PC-3 (cell line): Measurements from ENCODE around the gene ATP5PB. TPM values are rescaled to one million over a fixed set of nuclear protein-coding genes. Genes with fewer than 3 reads are reported as not detected.

Experiments
- ATAC-seq: fragments of 200-7000 bp; cut with Tn5 transposase; 2 replicates; pipeline ENCODE4 v1.9.1; 2020; ENCODE audit warnings: mild to moderate bottlenecking, moderate library complexity
- BruUV-seq: library from RNA; stranded (reverse); fragments of 400-500 nt; replicated peaks from 2 replicates; lab custom pipeline; 2021; lab: Mats Ljungman, UMichigan
- CTCF ChIA-PET: fragments of 300-600 bp; sonication (Branson Sonifier 250); formaldehyde crosslinking; loops from one replicate; lab custom pipeline; 2022; ENCODE audit warnings: antibody characterized with exemption; lab: Charles Lee
- POLR2A ChIA-PET: fragments of 300-600 bp; sonication (Branson Sonifier 250); formaldehyde crosslinking; loops from one replicate; lab custom pipeline; 2022; ENCODE audit warnings: antibody characterized with exemption; ENCODE audit not compliant: unreplicated experiment; lab: Charles Lee
- DNase-seq: peaks from one replicate; pipeline ENCODE4 v3.0.0-alpha.2; 2015
- H2AFZ ChIP-seq: fragments of 300-600 bp; sonication (generic); 2 replicates; pipeline ENCODE4 v1.6.0; 2016; ENCODE audit warnings: antibody characterized with exemption, low read length
- H3F3A ChIP-seq: fragments of 300-600 bp; sonication (generic); one replicate; pipeline ENCODE4 v1.6.0; 2017; ENCODE audit warnings: antibody characterized with exemption, low read length, control low read depth, mild to moderate bottlenecking; ENCODE audit not compliant: unreplicated experiment
- H3K27ac ChIP-seq: fragments of 300-600 bp; sonication (generic); 2 replicates; pipeline ENCODE4 v1.5.1; 2016; ENCODE audit warnings: mild to moderate bottlenecking, low read length
- H3K27me3 ChIP-seq: fragments of 300-600 bp; sonication (generic); 2 replicates; pipeline ENCODE4 v1.6.1; 2016; ENCODE audit warnings: low read length, mixed read lengths
- H3K36me3 ChIP-seq: fragments of 300-600 bp; sonication (generic); 2 replicates; pipeline ENCODE4 v1.6.1; 2016; ENCODE audit warnings: low read depth, mixed run types, low read length, mixed read lengths
- H3K4me1 ChIP-seq: fragments of 300-600 bp; sonication (generic); 2 replicates; pipeline ENCODE4 v1.5.1; 2016; ENCODE audit warnings: low read length; ENCODE audit not compliant: insufficient read depth
- H3K4me2 ChIP-seq: fragments of 300-600 bp; sonication (generic); 2 replicates; pipeline ENCODE4 v1.6.0; 2016; ENCODE audit warnings: low read length
- H3K4me3 ChIP-seq: fragments of 300-600 bp; sonication (generic); 2 replicates; pipeline ENCODE4 v1.5.1; 2016; ENCODE audit warnings: mild to moderate bottlenecking, low read length, mixed read lengths
- H3K79me2 ChIP-seq: fragments of 300-600 bp; sonication (generic); 2 replicates; pipeline ENCODE4 v1.6.1; 2017; ENCODE audit warnings: low read length, mixed read lengths
- H3K9ac ChIP-seq: fragments of 300-600 bp; sonication (generic); 2 replicates; pipeline ENCODE4 v1.6.0; 2016; ENCODE audit warnings: mild to moderate bottlenecking, low read length
- H3K9me2 ChIP-seq: fragments of 300-600 bp; sonication (generic); replicated peaks from 2 replicates; pipeline ENCODE4 v1.6.1; 2016; ENCODE audit warnings: mixed run types, low read length, mixed read lengths
- H3K9me3 ChIP-seq: fragments of 300-600 bp; sonication (generic); 2 replicates; pipeline ENCODE4 v1.6.1; 2016; ENCODE audit warnings: low read length, mixed read lengths
- H4K20me1 ChIP-seq: fragments of 300-600 bp; sonication (generic); 2 replicates; pipeline ENCODE4 v1.6.1; 2016; ENCODE audit warnings: low read length, mixed read lengths
- EZH2 ChIP-seq: fragments of 300-600 bp; sonication (generic); IDR thresholded peaks from one replicate; pipeline ENCODE4 v1.6.1; 2017; ENCODE audit warnings: antibody characterized with exemption, mild to moderate bottlenecking, low read length; ENCODE audit not compliant: unreplicated experiment
- EZH2phosphoT487 ChIP-seq: fragments of 300-600 bp; sonication (generic); IDR thresholded peaks from 2 replicates; pipeline ENCODE4 v1.6.1; 2018; ENCODE audit warnings: mild to moderate bottlenecking, antibody characterized with exemption, low read length, borderline replicate concordance
- intact Hi-C: fragments of 100-400 bp; cut with micrococcal nuclease; formaldehyde crosslinking; loops from 2 replicates; pipeline ENCODE4 v1.9.0; 2023
- total RNA-seq: library from RNA; depleted of rRNA; stranded (reverse); fragments of >200 nt; gene quantifications from 2 replicates; pipeline ENCODE4 v1.2.3, GENCODE V29; 2014
- TF ChIP-seq, protein P1 (sequence below): fragments of 300-600 bp; sonication (generic); conservative IDR thresholded peaks from 2 replicates; pipeline ENCODE4 v1.5.1; 2017; ENCODE audit warnings: antibody characterized with exemption, low read depth, mild to moderate bottlenecking, low read length

Gene ATP5PB
- total RNA-seq, 1 experiment from 2014 or later: 612 TPM

GRCh38 chr1:111491070-111491469, 41.8 kb downstream of the ATP5PB start:
- BruUV-seq: no TSS peak
- H3K9me3 ChIP-seq: no peaks in the 10 kb centered on the region
- peaks cover 14% of the 10 kb centered on the region for H3K27me3 ChIP-seq
- ChIA-PET POLR2A (no interaction called here), CTCF (no interaction called here)
- no peak overlapping the region for H3K9ac ChIP-seq
- DNase-seq (no peak), ATAC-seq (no peak)
- no peak overlapping the region for H3K27ac ChIP-seq
- no peak overlapping the region for H3K4me2 ChIP-seq
- no peaks in the 10 kb centered on the region for H3K36me3 ChIP-seq
- TF ChIP-seq EZH2phosphoT487: no peak
- TF ChIP-seq, protein P1, sequence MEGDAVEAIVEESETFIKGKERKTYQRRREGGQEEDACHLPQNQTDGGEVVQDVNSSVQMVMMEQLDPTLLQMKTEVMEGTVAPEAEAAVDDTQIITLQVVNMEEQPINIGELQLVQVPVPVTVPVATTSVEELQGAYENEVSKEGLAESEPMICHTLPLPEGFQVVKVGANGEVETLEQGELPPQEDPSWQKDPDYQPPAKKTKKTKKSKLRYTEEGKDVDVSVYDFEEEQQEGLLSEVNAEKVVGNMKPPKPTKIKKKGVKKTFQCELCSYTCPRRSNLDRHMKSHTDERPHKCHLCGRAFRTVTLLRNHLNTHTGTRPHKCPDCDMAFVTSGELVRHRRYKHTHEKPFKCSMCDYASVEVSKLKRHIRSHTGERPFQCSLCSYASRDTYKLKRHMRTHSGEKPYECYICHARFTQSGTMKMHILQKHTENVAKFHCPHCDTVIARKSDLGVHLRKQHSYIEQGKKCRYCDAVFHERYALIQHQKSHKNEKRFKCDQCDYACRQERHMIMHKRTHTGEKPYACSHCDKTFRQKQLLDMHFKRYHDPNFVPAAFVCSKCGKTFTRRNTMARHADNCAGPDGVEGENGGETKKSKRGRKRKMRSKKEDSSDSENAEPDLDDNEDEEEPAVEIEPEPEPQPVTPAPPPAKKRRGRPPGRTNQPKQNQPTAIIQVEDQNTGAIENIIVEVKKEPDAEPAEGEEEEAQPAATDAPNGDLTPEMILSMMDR: no peak
- peaks cover 9% of the 10 kb centered on the region for H3K4me1 ChIP-seq
- no peaks in the 10 kb centered on the region for H3F3A ChIP-seq
- no peak overlapping the region for H2AFZ ChIP-seq
- no peaks in the 10 kb centered on the region for H3K9me2 ChIP-seq
- no peaks in the 10 kb centered on the region for H3K79me2 ChIP-seq
- intact Hi-C loops: no loop called here
- H4K20me1 ChIP-seq: no peaks in the 10 kb centered on the region
- H3K4me3 ChIP-seq: no peak overlapping the region

- DNase-seq (no peak), ATAC-seq (peak; percentile 73)
- POLR2A ChIA-PET: interaction anchor here (0.7 kb wide), 1 partner anchor 1056 kb away, joined by 3 read pairs; no protein-coding TSS in a partner anchor
- no peaks in the 10 kb centered on the region for H4K20me1 ChIP-seq
- BruUV-seq: no TSS peak
- no peak overlapping the region for H3K9ac ChIP-seq
- intact Hi-C loops: no loop called here
- H3K4me3 ChIP-seq: no peak overlapping the region
- no peaks in the 10 kb centered on the region for H3K36me3 ChIP-seq
- no peak overlapping the region for H2AFZ ChIP-seq
- no peak overlapping the region for H3K4me2 ChIP-seq
- no peaks in the 10 kb centered on the region for H3K9me2 ChIP-seq
- H3K4me1 ChIP-seq: no peaks in the 10 kb centered on the region
- no peaks in the 10 kb centered on the region for H3K9me3 ChIP-seq
- H3K27me3 ChIP-seq: peaks cover 14% of the 10 kb centered on the region
- TF ChIP-seq, protein P1: no peak
- TF ChIP-seq EZH2phosphoT487: no peak
- TF ChIP-seq EZH2: no peak
- no peak overlapping the region for H3K27ac ChIP-seq
- CTCF ChIA-PET: interaction anchor here (1.5 kb wide), 1 partner anchor 15 kb away, joined by 3 read pairs; no protein-coding TSS in a partner anchor
- no peaks in the 10 kb centered on the region for H3F3A ChIP-seq
- H3K79me2 ChIP-seq: no peaks in the 10 kb centered on the region
Observed at GRCh38 chr1:111496398-111496797, 47.1 kb downstream of the ATP5PB start.

DNA sequence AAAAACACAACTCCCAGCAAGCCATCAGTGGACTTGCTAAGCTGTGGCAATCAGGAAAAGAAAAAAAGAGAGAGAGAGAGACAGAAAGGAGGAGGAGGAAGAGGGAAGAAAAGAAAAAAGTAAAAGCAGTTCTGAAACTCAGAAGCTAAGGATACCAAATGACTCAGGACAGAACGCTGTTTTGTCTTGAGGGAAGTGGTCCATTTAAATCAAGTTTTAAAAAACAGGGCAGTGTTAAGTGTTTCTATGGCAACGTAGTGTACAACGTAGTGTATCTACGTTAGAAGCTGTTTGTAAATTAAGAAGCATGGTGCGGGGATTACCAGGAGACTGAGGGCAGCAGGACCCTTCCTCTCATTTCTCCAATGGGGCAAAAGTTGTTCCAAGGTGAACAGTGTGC, 48.3 kb downstream of the ATP5PB start:
- Histone ChIP-seq H3K4me1 (no peaks in the 10 kb centered on the region), H4K20me1 (no peaks in the 10 kb centered on the region), H3K27me3 (peaks cover 14% of the 10 kb centered on the region), H3K4me3 (no peak overlapping the region), H3K9me2 (no peaks in the 10 kb centered on the region), H3F3A (no peaks in the 10 kb centered on the region), H3K79me2 (no peaks in the 10 kb centered on the region), H2AFZ (no peak overlapping the region), H3K9ac (no peak overlapping the region), H3K36me3 (no peaks in the 10 kb centered on the region), H3K4me2 (no peak overlapping the region), H3K27ac (no peak overlapping the region), H3K9me3 (no peaks in the 10 kb centered on the region)
- ATAC-seq (no peak), DNase-seq (no peak)
- BruUV-seq: no TSS peak
- TF ChIP-seq, protein P1: no peak
- no peak for TF ChIP-seq EZH2phosphoT487
- TF ChIP-seq EZH2: no peak
- intact Hi-C loops: no loop called here
- CTCF ChIA-PET: no interaction called here
- POLR2A ChIA-PET: no interaction called here
